ENCODE results near the gene TP53AIP1. TPM values are rescaled to one million over a fixed set of nuclear protein-coding genes. Genes with fewer than 3 reads are reported as not detected.

Gene TP53AIP1
- total and polyA plus RNA-seq, 2 of the 8 experiments (the other 6 are each of a cell fraction or from before 2014, with no cell fraction given) = 0.03 TPM; not detected in 1

GRCh38 chr11:128889657-128890213 is 52.9 kb downstream of the TP53AIP1 start:
- Histone ChIP-seq H3K18ac (ENCODE audit: extremely low read depth, low read length) (no peak overlapping the region), H2BK5ac (ENCODE audit: low read depth, low read length) (no peak overlapping the region), H4K91ac (replicated peaks; ENCODE audit: insufficient read length, low read length) (no peak overlapping the region), H2BK12ac (ENCODE audit: low read depth, low read length) (no peak overlapping the region), H3K79me2 (ENCODE audit: control insufficient read depth in 1 of 2, insufficient read depth in 2 of 2, low read length in 2 of 2) (no peaks in the 10 kb centered on the region), H3K4me2 (ENCODE audit: insufficient read depth in 1 of 2, low read depth in 2 of 2, low read length in 2 of 2) (peak overlapping the region; percentile 86 to 99), H3K9me3 (ENCODE audit: insufficient read depth in 2 of 2, low read depth in 1 of 2, low read length in 1 of 2) (no peaks in the 10 kb centered on the region), H2AK5ac (ENCODE audit: low read depth, low read length) (0 out of 2 replicates have a peak overlapping the region, but pooled peaks have one; percentile 29), H3K14ac (ENCODE audit: insufficient read length) (no peak overlapping the region), H3K4me1 (replicated peaks in 1 of 4; ENCODE audit: control insufficient read depth in 3 of 4, insufficient read depth in 4 of 4, low read length in 3 of 4) (peaks cover 4 to 15% (median 12%) of the 10 kb centered on the region in 4 experiments; a peak in 6 of 7 replicates), H3K9ac (replicated peaks in 1 of 4; ENCODE audit: extremely low read depth in 1 of 4, low read depth in 3 of 4, low read length in 3 of 4) (no peak overlapping the region), H3K23ac (ENCODE audit: insufficient read length) (no peak overlapping the region), H3K36me3 (ENCODE audit: control insufficient read depth in 2 of 4, insufficient read depth in 4 of 4, low read length in 3 of 4) (no peaks in the 10 kb centered on the region), H3K27ac (ENCODE audit: low read depth, low read length) (no peak overlapping the region), H2BK15ac (ENCODE audit: low read length) (no peak overlapping the region), H3K79me1 (ENCODE audit: low read depth, low read length) (no peaks in the 10 kb centered on the region), H2AFZ (ENCODE audit: low read length) (no peak overlapping the region), H3K4ac (replicated peaks; ENCODE audit: insufficient read length, low read depth, low read length) (no peak overlapping the region), H3K23me2 (ENCODE audit: low read depth, low read length) (peaks cover 7% of the 10 kb centered on the region), H2BK20ac (ENCODE audit: low read length) (no peak overlapping the region), H4K20me1 (replicated peaks in 1 of 2; ENCODE audit: control insufficient read depth in 1 of 2, insufficient read depth in 2 of 2, low read length in 2 of 2) (peaks cover 0 to 3% of the 10 kb centered on the region in 2 experiments), H4K5ac (ENCODE audit: insufficient read length, low read depth, low read length) (no peak overlapping the region), H3K4me3 (ENCODE audit: extremely low read depth in 1 of 4, insufficient read depth in 2 of 4, low read depth in 3 of 4, low read length in 4 of 4) (peak overlapping the region; percentile 35 to 67 (median 50); a peak in 5 of 8 replicates), H3K56ac (replicated peaks; ENCODE audit: insufficient read length, low read depth, low read length) (no peak overlapping the region), H3K27me3 (replicated peaks in 1 of 4; ENCODE audit: control insufficient read depth in 3 of 4, extremely low read depth in 1 of 4, insufficient read depth in 3 of 4, low read length in 3 of 4) (peaks cover 35 to 82% (median 80%) of the 10 kb centered on the region in 4 experiments), H4K8ac (ENCODE audit: extremely low read depth, insufficient read depth, low read length) (no peak overlapping the region), H2BK120ac (replicated peaks; ENCODE audit: low read depth, low read length) (no peak overlapping the region)
- TF ChIP-seq RNF2 (IDR thresholded peaks at IDR 0.05; ENCODE audit: borderline replicate concordance, low read depth, low read length, missing control alignments, poor library complexity, severe bottlenecking) (peak; percentile 63), TAF1 (IDR thresholded peaks at IDR 0.05; ENCODE audit: low read depth, low read length) (no peak)
- WGBS, 2 experiments (ENCODE audit: extremely low coverage in 1 of 2, insufficient coverage in 1 of 2, insufficient read length in 1 of 2, insufficient replicate concordance in 2 of 2, low coverage in 1 of 2, low lambda C conversion rate in 2 of 2, missing lambda C conversion rate in 1 of 2) = 36% methylated on average over 8 of the region's 8 CpGs; no CpG with 5 or more reads in 1 of the 2 experiments
- CTCF ChIA-PET (ENCODE audit: partially characterized antibody) = interaction anchor here (0.7 to 13.1 kb wide), 8 partner anchors 10 to 790 kb away, joined by 3 to 473 read pairs (median 6); partner anchors contain the start of gene TP53AIP1
- DNase-seq (ENCODE audit: low read depth in 1 of 2, low spot score in 2 of 2) (no peak), FAIRE-seq (no peak)
- POLR2A ChIA-PET (ENCODE audit: partially characterized antibody) = interaction anchor here (0.9 to 2.6 kb wide), 3 partner anchors 12 to 484 kb away, joined by 3 to 19 read pairs (median 4); no protein-coding TSS in a partner anchor

Measured in H1 (cell line).